ENCODE measurements around the gene DOCK10.
"Not testable (repeated sequence)": the region's sequence is repeated elsewhere in the genome, so short reads cannot be mapped to it uniquely, and the experiment has no call there.

DOCK10 gene

GRCh38 chr2:225041851-225042799 is at the start of gene DOCK10:
Gene DOCK10 (minus strand): TSS chr2:225042468. CDS start chr2:225042374, 94 bp downstream.
- DNase-seq = peak; percentile 69

- DNase-seq = no peak
These were observed 49.1 kb upstream of the DOCK10 start for GRCh38 chr2:225091336-225091735.

- DNase-seq = no peak
These were observed 48.5 kb upstream of the DOCK10 start for GRCh38 chr2:225090746-225091145.

GRCh38 chr2:225086915-225087314 is 44.6 kb upstream of the DOCK10 start:
- DNase-seq = no peak

- DNase-seq = no peak
These were observed 44.2 kb upstream of the DOCK10 start for GRCh38 chr2:225086439-225086838.

GRCh38 chr2:225083276-225083675 is 41.0 kb upstream of the DOCK10 start:
- no peak for DNase-seq

GRCh38 chr2:225076125-225076524 is 33.9 kb upstream of the DOCK10 start:
- DNase-seq = no peak

- no peak for DNase-seq
These were observed 32.8 kb upstream of the DOCK10 start for GRCh38 chr2:225074919-225075681.

- DNase-seq = no peak
These were observed 32.1 kb upstream of the DOCK10 start for GRCh38 chr2:225074366-225074765.

- DNase-seq = no peak
These were observed 30.9 kb upstream of the DOCK10 start for GRCh38 chr2:225073198-225073597.

- DNase-seq = no peak
These were observed 30.2 kb upstream of the DOCK10 start for GRCh38 chr2:225072444-225072843.

GRCh38 chr2:225070811-225071210 is 28.5 kb upstream of the DOCK10 start:
- no peak for DNase-seq

GRCh38 chr2:225069966-225070365 is 27.7 kb upstream of the DOCK10 start:
- no peak for DNase-seq

GRCh38 chr2:225069477-225069876 is 27.2 kb upstream of the DOCK10 start:
- no peak for DNase-seq

GRCh38 chr2:225065882-225066281 is 23.6 kb upstream of the DOCK10 start:
- no peak for DNase-seq

- no peak for DNase-seq
These were observed 22.7 kb upstream of the DOCK10 start for GRCh38 chr2:225064928-225065327.

- DNase-seq = no peak
These were observed 22.1 kb upstream of the DOCK10 start for GRCh38 chr2:225064362-225064761.

- no peak for DNase-seq
These were observed 14.2 kb upstream of the DOCK10 start for GRCh38 chr2:225056330-225057073.

- DNase-seq = no peak
These were observed 13.4 kb upstream of the DOCK10 start for GRCh38 chr2:225055714-225056113.

GRCh38 chr2:225052703-225053102 is 10.4 kb upstream of the DOCK10 start:
- no peak for DNase-seq

GRCh38 chr2:225047502-225047901 is 5.2 kb upstream of the DOCK10 start:
- DNase-seq = not testable (repeated sequence)

- DNase-seq = no peak
These were observed 516 bp upstream of the DOCK10 start for GRCh38 chr2:225042800-225043167.

GRCh38 chr2:225041207-225041850 is 939 bp downstream of the DOCK10 start:
- peak; percentile 46 for DNase-seq

All from activated T-cell treated with anti-CD3 and anti-CD28 coated beads for 4 hours (primary cell).